ENCODE results near the gene POLR3A. TPM values are rescaled to one million over a fixed set of nuclear protein-coding genes. Genes with fewer than 3 reads are reported as not detected.

Gene POLR3A
- total and polyA plus RNA-seq, 2 donors (not counting 1 experiment from before 2014, with no cell fraction given): 5.4 to 18.4 TPM

- no peak for DNase-seq
- intact Hi-C loops (cut with micrococcal nuclease): no loop called here
- Histone ChIP-seq H3K9me3 (ENCODE audit: control extremely low read depth in 1 of 3, control insufficient read depth in 2 of 3, insufficient read depth in 1 of 3, low read length in 2 of 3) (peaks cover 0 to 11% (median 0%) of the 10 kb centered on the region in 3 donors), H3K4me1 (ENCODE audit: control insufficient read depth in 2 of 2, insufficient read depth in 2 of 2, low read length in 2 of 2) (no peaks in the 10 kb centered on the region), H3K4me3 (ENCODE audit: control extremely low read depth in 1 of 5, extremely low read depth in 1 of 5, insufficient read depth in 1 of 5, low read depth in 2 of 5, low read length in 4 of 5) (no peak overlapping the region), H3K27me3 (replicated peaks in 1 of 4; ENCODE audit: control extremely low read depth in 1 of 4, control insufficient read depth in 3 of 4, insufficient read depth in 4 of 4, low read length in 3 of 4) (no peaks in the 10 kb centered on the region), H3K79me2 (ENCODE audit: control insufficient read depth, insufficient read depth, low read length) (no peaks in the 10 kb centered on the region), H3K9ac (ENCODE audit: low read length) (no peak overlapping the region), H3K27ac (ENCODE audit: low read length in 2 of 2) (no peak overlapping the region), H3K36me3 (replicated peaks in 1 of 2; ENCODE audit: control extremely low read depth in 1 of 2, control insufficient read depth in 1 of 2, extremely low read depth in 1 of 2, insufficient read depth in 2 of 2, low read length in 1 of 2) (no peaks in the 10 kb centered on the region), H4K20me1 (ENCODE audit: control insufficient read depth, insufficient read depth, low read length, poor library complexity, severe bottlenecking) (no peaks in the 10 kb centered on the region), H2AFZ (ENCODE audit: insufficient read depth, low read depth, low read length, poor library complexity, severe bottlenecking) (no peak overlapping the region), H3K4me2 (replicated peaks; ENCODE audit: low read depth, low read length, poor library complexity, severe bottlenecking) (no peak overlapping the region)
- H3K9me3 Mint-ChIP-seq (ENCODE audit: insufficient read depth): peaks cover 3% of the 10 kb centered on the region
- ChIA-PET POLR2A (no interaction called here), CTCF (no interaction called here)
- H3K27me3 Mint-ChIP-seq: peaks cover 3% of the 10 kb centered on the region
- no peak overlapping the region for H3K4me3 Mint-ChIP-seq
- no peak for ATAC-seq (ENCODE audit: low read depth)
- H3K4me1 Mint-ChIP-seq: no peaks in the 10 kb centered on the region
- H3K27ac Mint-ChIP-seq: no peak overlapping the region
- TF ChIP-seq CTCF (IDR thresholded peaks at IDR 0.05) (no peak), EZH2 (IDR thresholded peaks at IDR 0.05; ENCODE audit: borderline replicate concordance, insufficient read depth, low read depth, low read length, poor library complexity, severe bottlenecking) (no peak)
These were observed 43.2 kb upstream of the POLR3A start for GRCh38 chr10:78072504-78072903.

- Mint-ChIP-seq H3K4me1 (no peaks in the 10 kb centered on the region), H3K4me3 (no peak overlapping the region), H3K9me3 (ENCODE audit: insufficient read depth) (peaks cover 2% of the 10 kb centered on the region), H3K27me3 (peaks cover 5% of the 10 kb centered on the region), H3K27ac (no peak overlapping the region)
- no peak for DNase-seq
- POLR2A ChIA-PET: no interaction called here
- H2AFZ ChIP-seq (ENCODE audit: insufficient read depth, low read depth, low read length, poor library complexity, severe bottlenecking): no peak overlapping the region
- no peak overlapping the region for H3K4me2 ChIP-seq (replicated peaks; ENCODE audit: low read depth, low read length, poor library complexity, severe bottlenecking)
- no peaks in the 10 kb centered on the region for H3K27me3 ChIP-seq (replicated peaks in 1 of 4; ENCODE audit: control extremely low read depth in 1 of 4, control insufficient read depth in 3 of 4, insufficient read depth in 4 of 4, low read length in 3 of 4)
- H3K4me3 ChIP-seq (ENCODE audit: control extremely low read depth in 1 of 5, extremely low read depth in 1 of 5, insufficient read depth in 1 of 5, low read depth in 2 of 5, low read length in 4 of 5): no peak overlapping the region
- no peaks in the 10 kb centered on the region for H4K20me1 ChIP-seq (ENCODE audit: control insufficient read depth, insufficient read depth, low read length, poor library complexity, severe bottlenecking)
- no peaks in the 10 kb centered on the region for H3K79me2 ChIP-seq (ENCODE audit: control insufficient read depth, insufficient read depth, low read length)
- CTCF ChIA-PET: no interaction called here
- intact Hi-C loops (cut with micrococcal nuclease): no loop called here
- peaks cover 0 to 10% (median 0%) of the 10 kb centered on the region in 3 donors for H3K9me3 ChIP-seq (ENCODE audit: control extremely low read depth in 1 of 3, control insufficient read depth in 2 of 3, insufficient read depth in 1 of 3, low read length in 2 of 3)
- H3K27ac ChIP-seq (ENCODE audit: low read length in 2 of 2): no peak overlapping the region
- TF ChIP-seq EZH2 (IDR thresholded peaks at IDR 0.05; ENCODE audit: borderline replicate concordance, insufficient read depth, low read depth, low read length, poor library complexity, severe bottlenecking): no peak
- TF ChIP-seq CTCF (IDR thresholded peaks at IDR 0.05): no peak
- 79% methylated on average over 4 of the region's 4 CpGs for WGBS (ENCODE audit: insufficient coverage)
- ATAC-seq (ENCODE audit: low read depth): no peak
- no peak overlapping the region for H3K9ac ChIP-seq (ENCODE audit: low read length)
- no peaks in the 10 kb centered on the region for H3K4me1 ChIP-seq (ENCODE audit: control insufficient read depth in 2 of 2, insufficient read depth in 2 of 2, low read length in 2 of 2)
- no peaks in the 10 kb centered on the region for H3K36me3 ChIP-seq (replicated peaks in 1 of 2; ENCODE audit: control extremely low read depth in 1 of 2, control insufficient read depth in 1 of 2, extremely low read depth in 1 of 2, insufficient read depth in 2 of 2, low read length in 1 of 2)
These were observed 42.5 kb upstream of the POLR3A start for GRCh38 chr10:78071857-78072179.

Measured in B cell (primary cell).